Melanocyte of skin (primary cell): ENCODE measurements around the gene MYH2. TPM values are rescaled to one million over a fixed set of nuclear protein-coding genes. Genes with fewer than 3 reads are reported as not detected.

Experiments used
- total RNA-seq, 2 donors: library from RNA; depleted of rRNA; stranded (reverse); fragments of >200 nt; gene quantifications; 2 replicates each; pipeline ENCODE4 v1.2.3, GENCODE V29; 2012

Gene MYH2
- not detected for total RNA-seq

DNA sequence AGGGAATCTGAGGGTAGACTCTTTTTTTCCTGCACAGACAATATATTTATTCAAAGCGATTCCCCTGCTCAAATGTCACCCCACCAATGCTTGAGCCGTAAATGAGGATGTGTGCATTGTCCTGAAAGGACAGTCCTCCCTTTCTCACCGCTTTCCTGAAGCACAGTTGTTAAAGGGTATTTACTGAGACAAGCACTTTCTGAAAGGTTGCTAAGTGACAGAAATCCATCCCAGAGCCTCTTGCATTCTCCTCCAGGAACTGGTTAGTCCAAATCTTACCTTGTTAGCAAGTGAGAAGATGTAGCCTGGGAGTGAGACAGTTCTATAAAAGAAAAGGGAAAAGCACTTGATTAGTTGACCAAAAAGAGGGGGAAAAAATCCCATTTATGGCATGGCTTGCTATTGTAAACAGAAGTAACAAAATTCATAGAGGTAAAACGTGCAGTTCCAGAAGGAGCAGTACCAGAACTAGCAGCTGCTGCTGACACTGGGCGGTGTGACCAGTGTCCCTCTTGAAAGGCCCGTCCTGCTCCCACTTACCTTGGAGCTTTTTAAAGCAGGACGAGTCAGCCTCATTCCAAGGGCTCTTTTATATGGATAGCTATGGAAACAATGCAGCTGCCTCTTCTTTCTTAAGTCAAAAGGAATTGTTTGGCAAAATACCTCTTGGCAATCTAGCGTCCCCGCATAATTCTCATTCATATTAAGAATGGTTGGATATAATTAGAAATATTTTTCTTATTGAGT is at the start of gene MYH2:
Gene MYH2, minus strand, starts transcription at position 563 of the 747 bp plus-strand sequence. CDS start 1,738 bp downstream, outside the sequence.

DNA sequence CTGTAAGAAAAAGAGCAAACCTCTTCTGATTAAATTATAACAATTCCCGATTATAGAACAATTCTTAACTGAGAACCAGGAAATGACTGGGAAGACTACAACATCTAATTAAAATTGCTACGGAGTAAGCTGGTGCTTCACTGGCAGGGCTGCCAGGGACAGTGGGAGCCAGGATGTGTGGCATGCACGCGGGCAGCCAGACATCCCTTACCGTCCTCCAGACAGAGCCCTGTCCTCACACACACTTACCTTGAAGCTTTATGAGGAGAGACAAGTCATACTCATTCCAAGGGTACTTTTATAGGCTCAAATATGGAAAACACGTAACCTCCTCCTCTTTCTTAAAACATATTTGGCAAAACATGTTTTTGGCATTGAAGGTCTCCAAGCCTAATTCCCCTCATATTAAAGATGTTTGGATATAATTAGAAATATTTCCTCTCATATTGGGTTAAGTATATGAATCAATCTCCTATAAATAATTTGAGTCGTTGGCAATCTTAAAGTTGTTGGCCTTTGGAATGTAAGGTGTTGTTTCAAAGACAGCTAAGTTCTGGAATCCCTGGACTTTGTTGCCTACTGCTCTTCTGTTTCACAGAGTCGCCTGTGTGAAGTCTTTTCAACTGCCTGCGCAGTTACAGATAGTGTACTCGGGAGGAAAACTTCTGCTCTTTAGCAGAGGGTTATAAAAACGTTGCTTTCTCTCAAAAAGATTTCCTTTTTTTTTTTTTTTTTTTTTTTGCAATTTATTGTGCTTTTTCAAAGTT is 31.0 kb downstream of the MYH2 start, which contains the start of gene MYH1:
Gene MYH1, minus strand, starts transcription at position 272 of the 767 bp plus-strand sequence. CDS start 1,900 bp downstream, outside the sequence.

Other genes with a start within 250 kb of the MYH2 start
- not detected for gene MYH13, start 176.7 kb downstream of the MYH2 start, total RNA-seq
- gene MYH8, start 127.7 kb downstream of the MYH2 start, total RNA-seq, result not detected
- gene MYH4, start 80.1 kb downstream of the MYH2 start, total RNA-seq, result not detected
- gene MYH1, start 31.1 kb downstream of the MYH2 start, total RNA-seq, result not detected
- under 1 TPM; 0.67 to 0.69 TPM for gene MYH3, start 107.7 kb upstream of the MYH2 start, total RNA-seq
- 10 to 100 TPM; 16.2 to 26.6 TPM for gene SCO1, start 147.9 kb upstream of the MYH2 start, total RNA-seq
- gene ADPRM, start 147.9 kb upstream of the MYH2 start, total RNA-seq, result 10 to 100 TPM; 14.7 to 16.2 TPM
- gene TMEM220, start 180.4 kb upstream of the MYH2 start, total RNA-seq, result 1 to 10 TPM; 1.7 to 5.0 TPM